HEK293 (cell line): ENCODE results near the gene METTL25.

ENCODE experiments used
- CTCF ChIA-PET: fragments of 350-600 bp; formaldehyde crosslinking; extraction: SDS; loops from one replicate; lab custom pipeline; 2021; ENCODE audit warnings: antibody characterized with exemption; lab: Yijun Ruan, JAX
- POLR2A ChIA-PET: fragments of 300-600 bp; formaldehyde crosslinking; extraction: SDS; loops from one replicate; lab custom pipeline; 2020; ENCODE audit warnings: antibody characterized with exemption, inconsistent platforms; lab: Yijun Ruan, JAX
- H3K27ac ChIP-seq: fragments of 200-500 bp; sonication (Bioruptor generic); 2 replicates; pipeline ENCODE4 v1.5.1; 2014; ENCODE audit warnings: low read depth, low read length, control low read depth, inconsistent platforms; ENCODE audit errors: extremely low read depth
- H3K36me3 ChIP-seq, 2 experiments: fragments of 200-500 bp in 1 of 2; sonication (Bioruptor generic) in 1 of 2; 1 replicate in 1 of 2; 2 replicates in 1 of 2; pipeline ENCODE4 v1.5.1; 2014 to 2017; ENCODE audit warnings: inconsistent platforms in 2 of 2, low read length in 2 of 2; ENCODE audit not compliant: control insufficient read depth in 2 of 2, insufficient read depth in 1 of 2
- H3K4me1 ChIP-seq: fragments of 200-500 bp; sonication (Bioruptor generic); 2 replicates; pipeline ENCODE4 v1.5.1; 2014; ENCODE audit warnings: mild to moderate bottlenecking, low read length, inconsistent platforms; ENCODE audit not compliant: control insufficient read depth, insufficient read depth
- H3K4me3 ChIP-seq: 2 replicates; pipeline ENCODE4 v1.5.1; 2011; ENCODE audit warnings: low read depth, mild to moderate bottlenecking, control low read depth, low read length, moderate library complexity
- H3K9me3 ChIP-seq: fragments of 200-500 bp; sonication (Bioruptor generic); 2 replicates; pipeline ENCODE4 v1.5.1; 2014; ENCODE audit warnings: low read depth, low read length, inconsistent platforms; ENCODE audit not compliant: control insufficient read depth, insufficient read depth
- GLI4 ChIP-seq: fragments of 450-650 bp; formaldehyde crosslinking; IDR thresholded peaks from 2 replicates; pipeline ENCODE4 v1.5.1; 2016; ENCODE audit warnings: missing biosample characterization, missing genetic modification characterization
- HOXD13 ChIP-seq: sonication (generic); formaldehyde crosslinking; IDR thresholded peaks from 2 replicates; pipeline ENCODE4 v1.8.0; 2022; ENCODE audit warnings: missing genetic modification reagents, borderline replicate concordance
- RBAK ChIP-seq: fragments of 450-650 bp; formaldehyde crosslinking; IDR thresholded peaks from 2 replicates; pipeline ENCODE4 v1.5.1; 2016; ENCODE audit warnings: missing biosample characterization, missing genetic modification characterization
- SCRT2 ChIP-seq: fragments of 450-650 bp; formaldehyde crosslinking; IDR thresholded peaks from 2 replicates; pipeline ENCODE4 v1.5.1; 2016; ENCODE audit warnings: missing biosample characterization, missing genetic modification characterization
- TRIM28 ChIP-seq: IDR thresholded peaks from 2 replicates; pipeline ENCODE4 v1.6.1; 2011; ENCODE audit warnings: low read length, control low read depth, borderline replicate concordance
- ZNF157 ChIP-seq: fragments of 450-650 bp; formaldehyde crosslinking; IDR thresholded peaks from 2 replicates; pipeline ENCODE4 v1.5.1; 2016; ENCODE audit warnings: missing biosample characterization, missing genetic modification characterization
- ZNF214 ChIP-seq: fragments of 450-650 bp; formaldehyde crosslinking; IDR thresholded peaks from 2 replicates; pipeline ENCODE4 v1.5.1; 2017; ENCODE audit warnings: missing biosample characterization, mild to moderate bottlenecking, missing genetic modification characterization, borderline replicate concordance
- ZNF239 ChIP-seq: fragments of 450-650 bp; formaldehyde crosslinking; IDR thresholded peaks from 2 replicates; pipeline ENCODE4 v1.5.1; 2016; ENCODE audit warnings: missing biosample characterization, missing genetic modification characterization
- ZNF335 ChIP-seq: fragments of 450-650 bp; formaldehyde crosslinking; conservative IDR thresholded peaks from 2 replicates; pipeline ENCODE4 v1.5.1; 2016; ENCODE audit warnings: missing biosample characterization, missing genetic modification characterization
- ZNF404 ChIP-seq: fragments of 450-650 bp; formaldehyde crosslinking; IDR thresholded peaks from 2 replicates; pipeline ENCODE4 v1.5.1; 2017; ENCODE audit warnings: missing biosample characterization, missing genetic modification characterization
- ZNF416 ChIP-seq: fragments of 450-650 bp; formaldehyde crosslinking; IDR thresholded peaks from 2 replicates; pipeline ENCODE4 v1.5.1; 2016; ENCODE audit warnings: missing biosample characterization, missing genetic modification characterization
- ZNF501 ChIP-seq: fragments of 450-650 bp; formaldehyde crosslinking; IDR thresholded peaks from 2 replicates; pipeline ENCODE4 v1.5.1; 2016; ENCODE audit warnings: missing biosample characterization, missing genetic modification characterization
- ZNF707 ChIP-seq: fragments of 450-650 bp; formaldehyde crosslinking; IDR thresholded peaks from 2 replicates; pipeline ENCODE4 v1.5.1; 2016; ENCODE audit warnings: missing biosample characterization, missing genetic modification characterization
- ZSCAN23 ChIP-seq: fragments of 450-650 bp; formaldehyde crosslinking; IDR thresholded peaks from 2 replicates; pipeline ENCODE4 v1.5.1; 2016; ENCODE audit warnings: missing biosample characterization, missing genetic modification characterization
- TF ChIP-seq, protein P1 (sequence below): fragments of 450-650 bp; formaldehyde crosslinking; IDR thresholded peaks from 2 replicates; pipeline ENCODE4 v1.5.1; 2016; ENCODE audit warnings: missing biosample characterization, missing genetic modification characterization, borderline replicate concordance
- TF ChIP-seq, protein P2 (sequence below): fragments of 450-650 bp; formaldehyde crosslinking; IDR thresholded peaks from 2 replicates; pipeline ENCODE4 v1.5.1; 2016; ENCODE audit warnings: missing biosample characterization, missing genetic modification characterization
- TF ChIP-seq, protein P3 (sequence below): sonication (generic); formaldehyde crosslinking; IDR thresholded peaks from 2 replicates; pipeline ENCODE4 v1.8.1; 2022; ENCODE audit warnings: mild to moderate bottlenecking, moderate library complexity, missing genetic modification reagents
- TF ChIP-seq, protein P4 (sequence below): fragments of 450-650 bp; formaldehyde crosslinking; IDR thresholded peaks from 2 replicates; pipeline ENCODE4 v1.5.1; 2016; ENCODE audit warnings: missing biosample characterization, missing genetic modification characterization, low read depth
- TF ChIP-seq, protein P5 (sequence below): fragments of 450-650 bp; formaldehyde crosslinking; IDR thresholded peaks from 2 replicates; pipeline ENCODE4; 2016; ENCODE audit warnings: missing biosample characterization, missing genetic modification characterization
- TF ChIP-seq, protein P6 (sequence below): fragments of 450-650 bp; formaldehyde crosslinking; IDR thresholded peaks from 2 replicates; pipeline ENCODE4 v1.5.1; 2016; ENCODE audit warnings: missing biosample characterization, missing genetic modification characterization

METTL25 gene

DNA sequence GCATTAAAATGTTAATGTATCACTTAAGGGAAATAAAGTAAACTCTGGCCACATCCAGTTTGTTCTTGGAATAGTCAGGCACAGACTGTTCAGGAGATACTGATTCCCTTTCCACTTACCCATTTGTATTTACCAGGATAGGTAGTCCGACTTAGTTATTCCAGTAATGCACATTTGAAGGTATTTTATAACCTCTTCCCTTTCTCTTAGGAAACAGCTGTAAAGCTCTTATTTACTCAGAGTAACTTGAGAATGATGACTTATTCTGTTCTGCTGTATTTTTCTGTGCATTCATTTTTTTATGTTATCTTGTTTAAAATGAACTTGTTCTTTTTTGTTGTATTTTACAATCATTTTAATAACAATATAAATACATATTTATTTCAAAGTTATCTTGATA, 78.0 kb downstream of the METTL25 start:
- Histone ChIP-seq H3K36me3 (no peaks in the 10 kb centered on the region), H3K4me3 (no peak overlapping the region), H3K9me3 (no peaks in the 10 kb centered on the region)
- CTCF ChIA-PET, result interaction anchor here (0.6 kb wide), 1 partner anchor 25 kb away, joined by 3 read pairs; no protein-coding TSS in a partner anchor
- TF ChIP-seq ZNF501 (tag by site-specific recombination) (no peak), ZNF214 (no peak), ZNF416 (tag by site-specific recombination) (no peak), HOXD13 (CRISPR knock-in tag) (no peak), ZNF335 (tag by site-specific recombination) (no peak), TRIM28 (no peak), ZNF157 (tag by site-specific recombination) (no peak), GLI4 (tag by site-specific recombination) (no peak), ZNF239 (no peak), ZNF404 (tag by site-specific recombination) (no peak), ZSCAN23 (no peak), SCRT2 (tag by site-specific recombination) (no peak), ZNF707 (tag by site-specific recombination) (no peak), RBAK (no peak)
- TF ChIP-seq, protein P1, sequence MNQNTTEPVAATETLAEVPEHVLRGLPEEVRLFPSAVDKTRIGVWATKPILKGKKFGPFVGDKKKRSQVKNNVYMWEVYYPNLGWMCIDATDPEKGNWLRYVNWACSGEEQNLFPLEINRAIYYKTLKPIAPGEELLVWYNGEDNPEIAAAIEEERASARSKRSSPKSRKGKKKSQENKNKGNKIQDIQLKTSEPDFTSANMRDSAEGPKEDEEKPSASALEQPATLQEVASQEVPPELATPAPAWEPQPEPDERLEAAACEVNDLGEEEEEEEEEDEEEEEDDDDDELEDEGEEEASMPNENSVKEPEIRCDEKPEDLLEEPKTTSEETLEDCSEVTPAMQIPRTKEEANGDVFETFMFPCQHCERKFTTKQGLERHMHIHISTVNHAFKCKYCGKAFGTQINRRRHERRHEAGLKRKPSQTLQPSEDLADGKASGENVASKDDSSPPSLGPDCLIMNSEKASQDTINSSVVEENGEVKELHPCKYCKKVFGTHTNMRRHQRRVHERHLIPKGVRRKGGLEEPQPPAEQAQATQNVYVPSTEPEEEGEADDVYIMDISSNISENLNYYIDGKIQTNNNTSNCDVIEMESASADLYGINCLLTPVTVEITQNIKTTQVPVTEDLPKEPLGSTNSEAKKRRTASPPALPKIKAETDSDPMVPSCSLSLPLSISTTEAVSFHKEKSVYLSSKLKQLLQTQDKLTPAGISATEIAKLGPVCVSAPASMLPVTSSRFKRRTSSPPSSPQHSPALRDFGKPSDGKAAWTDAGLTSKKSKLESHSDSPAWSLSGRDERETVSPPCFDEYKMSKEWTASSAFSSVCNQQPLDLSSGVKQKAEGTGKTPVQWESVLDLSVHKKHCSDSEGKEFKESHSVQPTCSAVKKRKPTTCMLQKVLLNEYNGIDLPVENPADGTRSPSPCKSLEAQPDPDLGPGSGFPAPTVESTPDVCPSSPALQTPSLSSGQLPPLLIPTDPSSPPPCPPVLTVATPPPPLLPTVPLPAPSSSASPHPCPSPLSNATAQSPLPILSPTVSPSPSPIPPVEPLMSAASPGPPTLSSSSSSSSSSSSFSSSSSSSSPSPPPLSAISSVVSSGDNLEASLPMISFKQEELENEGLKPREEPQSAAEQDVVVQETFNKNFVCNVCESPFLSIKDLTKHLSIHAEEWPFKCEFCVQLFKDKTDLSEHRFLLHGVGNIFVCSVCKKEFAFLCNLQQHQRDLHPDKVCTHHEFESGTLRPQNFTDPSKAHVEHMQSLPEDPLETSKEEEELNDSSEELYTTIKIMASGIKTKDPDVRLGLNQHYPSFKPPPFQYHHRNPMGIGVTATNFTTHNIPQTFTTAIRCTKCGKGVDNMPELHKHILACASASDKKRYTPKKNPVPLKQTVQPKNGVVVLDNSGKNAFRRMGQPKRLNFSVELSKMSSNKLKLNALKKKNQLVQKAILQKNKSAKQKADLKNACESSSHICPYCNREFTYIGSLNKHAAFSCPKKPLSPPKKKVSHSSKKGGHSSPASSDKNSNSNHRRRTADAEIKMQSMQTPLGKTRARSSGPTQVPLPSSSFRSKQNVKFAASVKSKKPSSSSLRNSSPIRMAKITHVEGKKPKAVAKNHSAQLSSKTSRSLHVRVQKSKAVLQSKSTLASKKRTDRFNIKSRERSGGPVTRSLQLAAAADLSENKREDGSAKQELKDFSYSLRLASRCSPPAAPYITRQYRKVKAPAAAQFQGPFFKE (tag by site-specific recombination), result no peak
- TF ChIP-seq, protein P2, sequence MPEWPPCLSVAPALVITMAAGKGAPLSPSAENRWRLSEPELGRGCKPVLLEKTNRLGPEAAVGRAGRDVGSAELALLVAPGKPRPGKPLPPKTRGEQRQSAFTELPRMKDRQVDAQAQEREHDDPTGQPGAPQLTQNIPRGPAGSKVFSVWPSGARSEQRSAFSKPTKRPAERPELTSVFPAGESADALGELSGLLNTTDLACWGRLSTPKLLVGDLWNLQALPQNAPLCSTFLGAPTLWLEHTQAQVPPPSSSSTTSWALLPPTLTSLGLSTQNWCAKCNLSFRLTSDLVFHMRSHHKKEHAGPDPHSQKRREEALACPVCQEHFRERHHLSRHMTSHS, result no peak
- TF ChIP-seq, protein P3, sequence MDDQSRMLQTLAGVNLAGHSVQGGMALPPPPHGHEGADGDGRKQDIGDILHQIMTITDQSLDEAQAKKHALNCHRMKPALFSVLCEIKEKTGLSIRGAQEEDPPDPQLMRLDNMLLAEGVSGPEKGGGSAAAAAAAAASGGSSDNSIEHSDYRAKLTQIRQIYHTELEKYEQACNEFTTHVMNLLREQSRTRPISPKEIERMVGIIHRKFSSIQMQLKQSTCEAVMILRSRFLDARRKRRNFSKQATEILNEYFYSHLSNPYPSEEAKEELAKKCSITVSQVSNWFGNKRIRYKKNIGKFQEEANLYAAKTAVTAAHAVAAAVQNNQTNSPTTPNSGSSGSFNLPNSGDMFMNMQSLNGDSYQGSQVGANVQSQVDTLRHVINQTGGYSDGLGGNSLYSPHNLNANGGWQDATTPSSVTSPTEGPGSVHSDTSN (CRISPR knock-in tag), result no peak
- TF ChIP-seq, protein P4, sequence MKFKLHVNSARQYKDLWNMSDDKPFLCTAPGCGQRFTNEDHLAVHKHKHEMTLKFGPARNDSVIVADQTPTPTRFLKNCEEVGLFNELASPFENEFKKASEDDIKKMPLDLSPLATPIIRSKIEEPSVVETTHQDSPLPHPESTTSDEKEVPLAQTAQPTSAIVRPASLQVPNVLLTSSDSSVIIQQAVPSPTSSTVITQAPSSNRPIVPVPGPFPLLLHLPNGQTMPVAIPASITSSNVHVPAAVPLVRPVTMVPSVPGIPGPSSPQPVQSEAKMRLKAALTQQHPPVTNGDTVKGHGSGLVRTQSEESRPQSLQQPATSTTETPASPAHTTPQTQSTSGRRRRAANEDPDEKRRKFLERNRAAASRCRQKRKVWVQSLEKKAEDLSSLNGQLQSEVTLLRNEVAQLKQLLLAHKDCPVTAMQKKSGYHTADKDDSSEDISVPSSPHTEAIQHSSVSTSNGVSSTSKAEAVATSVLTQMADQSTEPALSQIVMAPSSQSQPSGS, result no peak
- TF ChIP-seq, protein P5, sequence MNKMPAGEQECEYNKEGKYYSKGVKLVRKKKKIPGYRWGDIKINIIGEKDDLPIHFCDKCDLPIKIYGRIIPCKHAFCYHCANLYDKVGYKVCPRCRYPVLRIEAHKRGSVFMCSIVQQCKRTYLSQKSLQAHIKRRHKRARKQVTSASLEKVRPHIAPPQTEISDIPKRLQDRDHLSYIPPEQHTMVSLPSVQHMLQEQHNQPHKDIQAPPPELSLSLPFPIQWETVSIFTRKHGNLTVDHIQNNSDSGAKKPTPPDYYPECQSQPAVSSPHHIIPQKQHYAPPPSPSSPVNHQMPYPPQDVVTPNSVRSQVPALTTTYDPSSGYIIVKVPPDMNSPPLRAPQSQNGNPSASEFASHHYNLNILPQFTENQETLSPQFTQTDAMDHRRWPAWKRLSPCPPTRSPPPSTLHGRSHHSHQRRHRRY (tag by site-specific recombination), result no peak
- TF ChIP-seq, protein P6, sequence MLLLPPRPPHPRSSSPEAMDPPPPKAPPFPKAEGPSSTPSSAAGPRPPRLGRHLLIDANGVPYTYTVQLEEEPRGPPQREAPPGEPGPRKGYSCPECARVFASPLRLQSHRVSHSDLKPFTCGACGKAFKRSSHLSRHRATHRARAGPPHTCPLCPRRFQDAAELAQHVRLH, result no peak
- TF ChIP-seq, all 188 proteins: peak for 0
- POLR2A ChIA-PET, result no interaction called here
- Histone ChIP-seq H3K4me1 (no peaks in the 10 kb centered on the region), H3K27ac (no peak overlapping the region)
